Measurements from ENCODE around the gene CBARP.

Gene CBARP

GRCh38 chr19:1234051-1234954 lies 3.5 kb downstream of the CBARP start:
- in situ Hi-C loops (cut with HindIII; ENCODE audit: low sequenced_read_pairs), result no loop called here
- TF ChIP-seq CTCF (IDR thresholded peaks at IDR 0.05; ENCODE audit: low read depth, low read length, missing control alignments), result no peak
- DNase-seq (ENCODE audit: low read depth), result no peak
- no peak overlapping the region for H3K4me3 ChIP-seq (ENCODE audit: low read depth, low read length)

GRCh38 chr19:1233115-1233667 lies 4.6 kb downstream of the CBARP start:
- no peak for TF ChIP-seq CTCF (IDR thresholded peaks at IDR 0.05; ENCODE audit: low read depth, low read length, missing control alignments)
- no peak overlapping the region for H3K4me3 ChIP-seq (ENCODE audit: low read depth, low read length)
- in situ Hi-C loops (cut with HindIII; ENCODE audit: low sequenced_read_pairs), result no loop called here
- no peak for DNase-seq (ENCODE audit: low read depth)

- TF ChIP-seq CTCF (IDR thresholded peaks at IDR 0.05; ENCODE audit: low read depth, low read length, missing control alignments), result no peak
- in situ Hi-C loops (cut with HindIII; ENCODE audit: low sequenced_read_pairs), result no loop called here
- no peak for DNase-seq (ENCODE audit: low read depth)
- no peak overlapping the region for H3K4me3 ChIP-seq (ENCODE audit: low read depth, low read length)
Measured at GRCh38 chr19:1232652-1233072, 5.1 kb downstream of the CBARP start.

- in situ Hi-C loops (cut with HindIII; ENCODE audit: low sequenced_read_pairs), result no loop called here
- TF ChIP-seq CTCF (IDR thresholded peaks at IDR 0.05; ENCODE audit: low read depth, low read length, missing control alignments), result no peak
- DNase-seq (ENCODE audit: low read depth), result no peak
- H3K4me3 ChIP-seq (ENCODE audit: low read depth, low read length), result no peak overlapping the region
Measured at GRCh38 chr19:1231729-1232637, 5.8 kb downstream of the CBARP start.

- no peak overlapping the region for H3K4me3 ChIP-seq (ENCODE audit: low read depth, low read length)
- TF ChIP-seq CTCF (IDR thresholded peaks at IDR 0.05; ENCODE audit: low read depth, low read length, missing control alignments), result no peak
- DNase-seq (ENCODE audit: low read depth), result no peak
- in situ Hi-C loops (cut with HindIII; ENCODE audit: low sequenced_read_pairs), result no loop called here
Measured at GRCh38 chr19:1230783-1231489, 6.9 kb downstream of the CBARP start.

All from astrocyte of the cerebellum (primary cell).